Right lobe of liver (tissue), 6 donors: ENCODE measurements around the gene SSTR3. TPM values are rescaled to one million over a fixed set of nuclear protein-coding genes. Genes with fewer than 3 reads are reported as not detected.

Source experiments
- ATAC-seq, 4 donors: fragments of 200-7000 bp; cut with Tn5 transposase; one replicate each; pipeline ENCODE4 v1.9.1; 2020; ENCODE audit warnings: mild to moderate bottlenecking in 4 of 4, moderate library complexity in 4 of 4
- DNase-seq, 3 donors: peaks; one replicate each; pipeline ENCODE4 v3.0.0-alpha.2; 2020
- H3K27ac ChIP-seq, 3 donors: fragments of 200-600 bp; one replicate each; pipeline ENCODE4 v1.8.0; 2022
- H3K27me3 ChIP-seq, 2 donors: fragments of 200-600 bp; one replicate each; pipeline ENCODE4 v1.8.0; 2022
- H3K36me3 ChIP-seq, 4 donors: fragments of 200-600 bp; sonication (generic) in 1 of 4; one replicate each; pipeline versions ENCODE4 v1.5.1 to v1.8.0; 2017 to 2022; ENCODE audit warnings: control low read depth in 1 of 4
- H3K4me1 ChIP-seq, 4 donors: fragments of 200-600 bp; sonication (generic) in 1 of 4; one replicate each; pipeline versions ENCODE4 v1.5.1 to v1.8.0; 2017 to 2022; ENCODE audit warnings: control low read depth in 1 of 4
- H3K4me3 ChIP-seq, 3 donors: fragments of 200-600 bp; one replicate each; pipeline ENCODE4 v1.8.0; 2022
- H3K9me3 ChIP-seq, 4 donors: fragments of 200-600 bp; sonication (generic) in 1 of 4; one replicate each; pipeline versions ENCODE4 v1.5.1 to v1.8.0; 2017 to 2022; ENCODE audit warnings: control low read depth in 1 of 4
- CTCF ChIP-seq, 4 donors: fragments of 200-600 bp in 3 of 4; fragments of 450-650 bp in 1 of 4; IDR thresholded peaks; one replicate each; pipeline versions ENCODE4 v1.5.1 to v1.8.0; 2016 to 2022; ENCODE audit warnings: antibody characterized with exemption in 4 of 4, mild to moderate bottlenecking in 2 of 4
- POLR2A ChIP-seq: fragments of 450-650 bp; IDR thresholded peaks from one replicate; pipeline ENCODE4 v1.6.1; 2017; ENCODE audit warnings: antibody characterized with exemption, mild to moderate bottlenecking
- WGBS: methylation state at CpG from one replicate; pipeline ENCODE4 v1.1.6; 2018; ENCODE audit warnings: low coverage, low lambda C conversion rate; ENCODE audit not compliant: insufficient coverage; ENCODE audit errors: missing lambda C conversion rate; 5-methylcytosine and 5-hydroxymethylcytosine counted together
- intact Hi-C, 2 donors: fragments of 100-400 bp; cut with DNase I; formaldehyde crosslinking; loops; one replicate each; pipeline versions ENCODE4 v1.11.2 to v1.14.1; 2022
- total RNA-seq, 6 experiments: library from RNA; depleted of rRNA in 2 of 6; stranded (reverse); fragments of >200 nt in 2 of 6; fragmentation: NEBNext Ultra II Directional in 3 of 6; extraction: Animal tissue kit (Norgen Biotek cat#: 25700) in 3 of 6; gene quantifications; one replicate each; pipeline versions ENCODE4 v1.1.0 to v1.2.4, GENCODE V29; 2016 to 2023
- donor health status: DM: no; HTN: yes; CAD: no.
- donor health status: DM: no; HTN: no; CAD: no.
- donor health status: DM: no; HTN: no; CAD: no.
- donor health status: DM: no; HTN: yes; CAD: no.
- donor health status: DM: no; HTN: yes; CAD: no.

SSTR3 gene
- total RNA-seq, 6 experiments from 2014 or later, result not detected

DNA sequence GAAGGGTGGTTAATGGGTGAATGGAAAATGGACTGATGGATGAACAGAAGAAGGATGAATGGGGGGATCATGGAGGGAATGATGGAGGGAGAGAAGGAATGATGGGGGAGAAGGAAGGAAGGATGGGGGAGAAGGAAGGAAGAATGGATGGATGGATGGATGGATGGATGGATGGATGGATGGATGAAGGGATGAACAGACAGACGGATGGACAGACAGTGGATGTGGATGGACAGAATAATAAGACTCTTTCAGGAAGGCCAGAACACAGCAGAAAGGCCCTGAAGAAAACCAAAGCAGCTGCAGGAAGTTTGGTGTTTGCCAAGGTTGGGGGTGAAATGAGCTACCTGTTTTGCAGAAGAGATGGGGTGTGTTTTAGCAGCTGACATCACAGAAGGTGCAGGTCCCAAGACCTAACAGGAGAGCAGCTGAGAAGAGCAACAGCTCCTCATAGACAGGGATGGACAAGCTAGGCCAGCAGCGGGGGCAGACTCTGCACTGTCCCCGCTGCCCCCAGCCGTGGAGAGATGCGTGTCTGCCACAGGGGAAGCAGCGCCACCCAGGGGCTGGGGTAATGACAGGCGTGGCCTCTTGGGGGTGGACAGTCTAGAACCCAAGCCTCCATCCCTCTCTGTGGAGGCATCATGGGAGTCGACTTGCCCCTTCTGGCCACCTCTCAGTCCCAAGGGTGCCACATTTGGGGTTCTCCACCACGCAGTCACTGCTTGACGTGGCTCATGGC lies 42.2 kb downstream of the SSTR3 start:
- 100% methylated on average over 1 of the region's 10 CpGs for WGBS
- peak in 2 of 3 donors; percentile 33 to 38 for DNase-seq
- no peaks in the 10 kb centered on the region for H3K36me3 ChIP-seq
- peaks cover 0 to 17% (median 8%) of the 10 kb centered on the region in 4 donors for H3K4me1 ChIP-seq
- H3K27ac ChIP-seq, result no peak overlapping the region
- no peaks in the 10 kb centered on the region for H3K9me3 ChIP-seq
- intact Hi-C loops, result no loop called here
- no peak for ATAC-seq
- no peak overlapping the region for H3K4me3 ChIP-seq
- no peaks in the 10 kb centered on the region for H3K27me3 ChIP-seq
- TF ChIP-seq POLR2A, result no peak
- TF ChIP-seq CTCF (IDR thresholded peaks at IDR 0.05), result no peak

- TF ChIP-seq POLR2A (no peak), CTCF (IDR thresholded peaks at IDR 0.05) (no peak)
- Histone ChIP-seq H3K27ac (no peak overlapping the region), H3K4me3 (no peak overlapping the region), H3K9me3 (no peaks in the 10 kb centered on the region), H3K27me3 (no peaks in the 10 kb centered on the region), H3K36me3 (no peaks in the 10 kb centered on the region), H3K4me1 (peaks cover 0 to 17% (median 8%) of the 10 kb centered on the region in 4 donors)
- 80% methylated on average over 6 of the region's 8 CpGs for WGBS
- intact Hi-C loops, result no loop called here
- ATAC-seq, result no peak
- DNase-seq, result peak in 2 of 3 donors; percentile 15 to 36
These were observed 42.9 kb downstream of the SSTR3 start for GRCh38 chr22:37169406-37169805.

DNA sequence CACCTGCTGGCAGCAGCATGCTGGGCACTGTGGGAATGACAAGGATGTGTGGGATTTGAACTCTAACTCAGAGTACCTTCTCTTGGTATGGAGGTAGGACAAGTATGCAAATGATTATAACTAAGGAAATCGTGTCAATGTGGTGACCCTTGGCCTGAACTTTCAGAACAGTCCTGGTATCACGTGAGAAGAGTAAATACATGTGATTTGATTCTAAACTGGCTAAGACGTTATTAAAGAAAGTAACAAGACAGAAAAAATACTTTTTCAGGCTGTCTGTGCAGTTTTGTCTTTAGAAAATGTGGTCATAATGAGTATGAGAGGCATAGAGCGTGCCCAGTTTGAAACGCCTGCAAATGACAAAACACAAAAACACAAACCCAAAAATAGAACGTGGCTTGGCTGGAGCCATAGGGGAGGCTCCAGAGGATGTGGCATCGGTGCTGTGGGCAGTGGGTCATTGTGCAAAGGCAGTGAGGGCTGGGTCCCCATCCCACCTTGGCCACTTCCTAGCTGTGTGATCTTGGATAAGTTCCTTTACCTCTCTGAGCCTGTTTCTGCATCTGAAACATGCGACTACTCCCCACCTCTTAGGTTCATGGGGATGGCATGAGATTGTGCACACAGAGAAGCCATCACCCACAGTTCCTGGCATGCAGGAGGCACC lies 44.2 kb downstream of the SSTR3 start:
- ATAC-seq (peak in 3 of 4 donors; percentile 7 to 35 (median 9)), DNase-seq (peak; percentile 3 to 43 (median 22))
- H3K4me3 ChIP-seq, result no peak overlapping the region
- intact Hi-C loops, result no loop called here
- H3K27ac ChIP-seq, result peak overlapping the region in 1 of 3 donors; percentile 24
- no peaks in the 10 kb centered on the region for H3K36me3 ChIP-seq
- peak in 1 of 4 donors; percentile 7 for TF ChIP-seq CTCF (IDR thresholded peaks at IDR 0.05)
- no peak for TF ChIP-seq POLR2A
- peaks cover 0 to 17% (median 8%) of the 10 kb centered on the region in 4 donors for H3K4me1 ChIP-seq
- no peaks in the 10 kb centered on the region for H3K9me3 ChIP-seq
- H3K27me3 ChIP-seq, result no peaks in the 10 kb centered on the region
- 30% methylated on average over 8 of the region's 8 CpGs for WGBS

- no peak for ATAC-seq
- peak; percentile 26 to 51 (median 44) for DNase-seq
These were observed 44.9 kb downstream of the SSTR3 start for GRCh38 chr22:37167176-37167980.

More at GRCh38 chr22:37167176-37167980, 44.9 kb downstream of the SSTR3 start:
- Histone ChIP-seq H3K36me3 (no peaks in the 10 kb centered on the region), H3K4me1 (peaks cover 0 to 17% (median 8%) of the 10 kb centered on the region in 4 donors), H3K27ac (peak overlapping the region in 1 of 3 donors; percentile 24), H3K4me3 (no peak overlapping the region), H3K9me3 (no peaks in the 10 kb centered on the region), H3K27me3 (no peaks in the 10 kb centered on the region)
- intact Hi-C loops, result no loop called here
- WGBS, result 44% methylated on average over 11 of the region's 17 CpGs
- TF ChIP-seq CTCF (IDR thresholded peaks at IDR 0.05), result no peak
- no peak for TF ChIP-seq POLR2A
